ENCODE measurements around the gene VEGFC. TPM values are rescaled to one million over a fixed set of nuclear protein-coding genes. Genes with fewer than 3 reads are reported as not detected.

VEGFC gene
- total RNA-seq, 1 donor from 2014 or later, result 5.0 TPM

- H3K27me3 ChIP-seq (ENCODE audit: control insufficient read depth, insufficient read depth, low read length), result no peaks in the 10 kb centered on the region
- TF ChIP-seq CTCF (IDR thresholded peaks at IDR 0.05; ENCODE audit: insufficient read depth, low read length, poor library complexity, severe bottlenecking), result no peak
- H3K36me3 ChIP-seq (ENCODE audit: control insufficient read depth, insufficient read depth, low read length), result no peaks in the 10 kb centered on the region
- H3K4me3 ChIP-seq (ENCODE audit: low read depth, low read length), result no peak overlapping the region
- no peak for DNase-seq (ENCODE audit: low read depth)
Observed at GRCh38 chr4:176824645-176825366, 32.1 kb upstream of the VEGFC start.

GRCh38 chr4:176818531-176818930 lies 25.8 kb upstream of the VEGFC start:
- no peak for TF ChIP-seq CTCF (IDR thresholded peaks at IDR 0.05; ENCODE audit: insufficient read depth, low read length, poor library complexity, severe bottlenecking)
- no peak overlapping the region for H3K4me3 ChIP-seq (ENCODE audit: low read depth, low read length)
- H3K36me3 ChIP-seq (ENCODE audit: control insufficient read depth, insufficient read depth, low read length), result no peaks in the 10 kb centered on the region
- no peak for DNase-seq (ENCODE audit: low read depth)
- H3K27me3 ChIP-seq (ENCODE audit: control insufficient read depth, insufficient read depth, low read length), result no peaks in the 10 kb centered on the region

- no peak for DNase-seq (ENCODE audit: low read depth)
- no peak overlapping the region for H3K4me3 ChIP-seq (ENCODE audit: low read depth, low read length)
- H3K36me3 ChIP-seq (ENCODE audit: control insufficient read depth, insufficient read depth, low read length), result no peaks in the 10 kb centered on the region
- no peaks in the 10 kb centered on the region for H3K27me3 ChIP-seq (ENCODE audit: control insufficient read depth, insufficient read depth, low read length)
- TF ChIP-seq CTCF (IDR thresholded peaks at IDR 0.05; ENCODE audit: insufficient read depth, low read length, poor library complexity, severe bottlenecking), result no peak
Observed at GRCh38 chr4:176817204-176817603, 24.5 kb upstream of the VEGFC start.

- Histone ChIP-seq H3K27me3 (ENCODE audit: control insufficient read depth, insufficient read depth, low read length) (no peaks in the 10 kb centered on the region), H3K36me3 (ENCODE audit: control insufficient read depth, insufficient read depth, low read length) (no peaks in the 10 kb centered on the region), H3K4me3 (ENCODE audit: low read depth, low read length) (no peak overlapping the region)
- no peak for DNase-seq (ENCODE audit: low read depth)
- no peak for TF ChIP-seq CTCF (IDR thresholded peaks at IDR 0.05; ENCODE audit: insufficient read depth, low read length, poor library complexity, severe bottlenecking)
Observed at GRCh38 chr4:176814770-176815169, 22.0 kb upstream of the VEGFC start.

GRCh38 chr4:176810481-176811249 lies 17.9 kb upstream of the VEGFC start:
- no peak for DNase-seq (ENCODE audit: low read depth)
- H3K36me3 ChIP-seq (ENCODE audit: control insufficient read depth, insufficient read depth, low read length), result no peaks in the 10 kb centered on the region
- H3K4me3 ChIP-seq (ENCODE audit: low read depth, low read length), result no peak overlapping the region
- no peaks in the 10 kb centered on the region for H3K27me3 ChIP-seq (ENCODE audit: control insufficient read depth, insufficient read depth, low read length)
- TF ChIP-seq CTCF (IDR thresholded peaks at IDR 0.05; ENCODE audit: insufficient read depth, low read length, poor library complexity, severe bottlenecking), result no peak

Data from kidney epithelial cell (primary cell).